ENCODE results near the gene CRISP1.
"Not testable (repeated sequence)": the region's sequence is repeated elsewhere in the genome, so short reads cannot be mapped to it uniquely, and the experiment has no call there.

The CRISP1 gene

DNA sequence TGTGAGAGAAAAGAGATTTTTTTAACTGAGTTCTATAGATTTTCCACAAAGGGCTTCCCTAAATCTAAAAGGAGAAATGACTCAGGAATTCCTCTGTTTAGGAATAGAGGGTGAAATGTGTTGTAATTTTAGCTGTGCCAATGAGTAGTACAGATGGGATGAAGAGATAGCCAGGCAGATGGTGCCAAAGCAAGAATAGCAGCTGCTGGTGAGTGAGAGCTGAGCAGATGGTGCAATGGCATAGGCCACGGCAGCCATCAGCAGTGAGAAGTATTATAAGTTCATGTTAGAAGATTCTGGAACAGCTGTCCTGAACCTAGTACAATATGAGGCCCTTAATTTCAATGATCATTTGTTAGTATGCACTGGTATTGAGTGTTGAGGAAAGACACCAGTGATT is 40.2 kb upstream of the CRISP1 start:
- H3K36me3 Mint-ChIP-seq (ENCODE audit: low read depth): no peaks in the 10 kb centered on the region

GRCh38 chr6:49905296-49905695 is 39.0 kb upstream of the CRISP1 start:
- no peaks in the 10 kb centered on the region for H3K27me3 Mint-ChIP-seq (ENCODE audit: low read depth, poor library complexity)
- H3K27ac Mint-ChIP-seq: no peak overlapping the region
- H3K9me3 Mint-ChIP-seq: no peaks in the 10 kb centered on the region
- no peak overlapping the region for H3K4me3 Mint-ChIP-seq
- no peaks in the 10 kb centered on the region for H3K36me3 Mint-ChIP-seq (ENCODE audit: low read depth)
- TF ChIP-seq, protein P1, sequence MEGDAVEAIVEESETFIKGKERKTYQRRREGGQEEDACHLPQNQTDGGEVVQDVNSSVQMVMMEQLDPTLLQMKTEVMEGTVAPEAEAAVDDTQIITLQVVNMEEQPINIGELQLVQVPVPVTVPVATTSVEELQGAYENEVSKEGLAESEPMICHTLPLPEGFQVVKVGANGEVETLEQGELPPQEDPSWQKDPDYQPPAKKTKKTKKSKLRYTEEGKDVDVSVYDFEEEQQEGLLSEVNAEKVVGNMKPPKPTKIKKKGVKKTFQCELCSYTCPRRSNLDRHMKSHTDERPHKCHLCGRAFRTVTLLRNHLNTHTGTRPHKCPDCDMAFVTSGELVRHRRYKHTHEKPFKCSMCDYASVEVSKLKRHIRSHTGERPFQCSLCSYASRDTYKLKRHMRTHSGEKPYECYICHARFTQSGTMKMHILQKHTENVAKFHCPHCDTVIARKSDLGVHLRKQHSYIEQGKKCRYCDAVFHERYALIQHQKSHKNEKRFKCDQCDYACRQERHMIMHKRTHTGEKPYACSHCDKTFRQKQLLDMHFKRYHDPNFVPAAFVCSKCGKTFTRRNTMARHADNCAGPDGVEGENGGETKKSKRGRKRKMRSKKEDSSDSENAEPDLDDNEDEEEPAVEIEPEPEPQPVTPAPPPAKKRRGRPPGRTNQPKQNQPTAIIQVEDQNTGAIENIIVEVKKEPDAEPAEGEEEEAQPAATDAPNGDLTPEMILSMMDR (IDR thresholded peaks at IDR 0.05): no peak
- no peaks in the 10 kb centered on the region for H3K4me1 Mint-ChIP-seq
- DNase-seq: no peak

More for the DNA sequence above, 40.2 kb upstream of the CRISP1 start:
- no peak for DNase-seq
- TF ChIP-seq, protein P1 (IDR thresholded peaks at IDR 0.05): no peak
- Mint-ChIP-seq H3K4me1 (peaks cover 5% of the 10 kb centered on the region), H3K27ac (no peak overlapping the region), H3K4me3 (no peak overlapping the region), H3K27me3 (ENCODE audit: low read depth, poor library complexity) (no peaks in the 10 kb centered on the region), H3K9me3 (no peaks in the 10 kb centered on the region)

GRCh38 chr6:49902856-49903255 is 36.5 kb upstream of the CRISP1 start:
- Mint-ChIP-seq H3K4me3 (no peak overlapping the region), H3K9me3 (no peaks in the 10 kb centered on the region), H3K4me1 (no peaks in the 10 kb centered on the region), H3K27me3 (ENCODE audit: low read depth, poor library complexity) (no peaks in the 10 kb centered on the region), H3K27ac (no peak overlapping the region), H3K36me3 (ENCODE audit: low read depth) (no peaks in the 10 kb centered on the region)
- DNase-seq: no peak
- TF ChIP-seq, protein P1 (IDR thresholded peaks at IDR 0.05): no peak

DNA sequence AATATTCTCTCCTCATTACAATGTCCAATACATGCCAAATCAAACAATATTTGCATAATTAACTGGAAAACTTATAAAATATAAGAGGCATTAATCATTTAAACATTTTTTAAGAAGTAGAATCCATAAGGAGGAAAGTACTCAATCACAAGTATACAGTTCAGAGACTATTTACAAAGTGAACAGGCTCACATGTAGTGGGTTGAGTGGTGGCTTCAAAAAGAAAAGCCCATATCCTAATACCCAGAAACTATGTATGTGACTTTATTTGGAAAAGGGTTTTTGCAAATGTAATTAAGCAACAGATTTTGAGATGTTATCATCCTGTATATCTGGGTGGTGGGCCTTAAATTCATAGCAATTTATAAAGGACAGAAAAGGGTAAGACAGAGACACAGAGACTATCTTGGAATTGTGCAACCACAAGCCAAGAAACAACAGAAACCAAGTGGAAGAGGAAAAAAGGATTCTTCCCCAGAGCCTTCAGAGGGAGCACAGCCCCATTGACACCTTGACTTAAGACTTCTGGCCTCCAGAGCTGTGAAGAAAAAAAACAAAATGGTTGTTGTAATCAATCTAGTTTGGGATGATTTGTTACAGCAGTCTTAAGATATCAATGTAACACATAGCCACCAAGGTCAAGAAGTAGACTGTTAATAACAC is 32.7 kb upstream of the CRISP1 start:
- Mint-ChIP-seq H3K4me3 (no peak overlapping the region), H3K27ac (no peak overlapping the region), H3K27me3 (ENCODE audit: low read depth, poor library complexity) (peaks cover 3% of the 10 kb centered on the region), H3K4me1 (no peaks in the 10 kb centered on the region), H3K9me3 (peaks cover 31% of the 10 kb centered on the region), H3K36me3 (ENCODE audit: low read depth) (no peaks in the 10 kb centered on the region)
- TF ChIP-seq, protein P1 (IDR thresholded peaks at IDR 0.05): no peak
- DNase-seq: no peak

DNA sequence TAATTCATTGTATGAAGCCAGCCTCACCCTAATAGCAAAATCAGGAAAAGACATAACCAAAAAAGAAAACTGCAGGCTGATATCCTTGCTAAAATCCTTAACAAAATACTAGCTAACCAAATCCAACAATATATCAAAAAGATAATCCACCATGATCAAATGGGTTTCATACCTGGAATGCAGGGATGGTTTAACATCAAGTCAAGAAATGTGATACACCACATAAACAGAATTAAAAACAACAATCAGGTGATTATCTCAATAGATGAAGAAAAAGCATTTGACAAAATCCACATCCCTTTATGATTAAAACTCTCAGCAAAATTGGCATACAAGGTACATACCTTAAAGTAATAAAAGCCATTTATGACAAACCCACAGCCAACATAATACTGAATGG is 29.2 kb upstream of the CRISP1 start:
- Mint-ChIP-seq H3K9me3 (peaks cover 47% of the 10 kb centered on the region), H3K4me1 (peaks cover 10% of the 10 kb centered on the region)
- not testable (repeated sequence) for H3K4me3 Mint-ChIP-seq; H3K36me3 Mint-ChIP-seq (ENCODE audit: low read depth); H3K27me3 Mint-ChIP-seq (ENCODE audit: low read depth, poor library complexity); H3K27ac Mint-ChIP-seq; DNase-seq

- H3K9me3 Mint-ChIP-seq: peaks cover 48% of the 10 kb centered on the region
- H3K4me3 Mint-ChIP-seq: no peak overlapping the region
- H3K27ac Mint-ChIP-seq: no peak overlapping the region
- TF ChIP-seq, protein P1 (IDR thresholded peaks at IDR 0.05): no peak
- H3K27me3 Mint-ChIP-seq (ENCODE audit: low read depth, poor library complexity): peaks cover 3% of the 10 kb centered on the region
- no peaks in the 10 kb centered on the region for H3K36me3 Mint-ChIP-seq (ENCODE audit: low read depth)
- peaks cover 10% of the 10 kb centered on the region for H3K4me1 Mint-ChIP-seq
- no peak for DNase-seq
Measured at GRCh38 chr6:49892280-49892679, 25.9 kb upstream of the CRISP1 start.
